Fibroblast of villous mesenchyme (primary cell): Measurements from ENCODE around the gene CFD. TPM values are rescaled to one million over a fixed set of nuclear protein-coding genes. Genes with fewer than 3 reads are reported as not detected.

Experiments
- DNase-seq: peaks from one replicate; pipeline ENCODE4 v3.0.0-alpha.2; 2010; ENCODE audit warnings: low read depth
- H3K4me3 ChIP-seq: 2 replicates; pipeline ENCODE4 v1.5.1; 2011; ENCODE audit warnings: low read depth, mild to moderate bottlenecking, low read length
- CTCF ChIP-seq: IDR thresholded peaks from 2 replicates; pipeline ENCODE4 v1.5.1; 2012; ENCODE audit warnings: low read depth, mild to moderate bottlenecking, low read length; ENCODE audit not compliant: insufficient read depth
- total RNA-seq: library from RNA; depleted of rRNA; stranded (reverse); fragments of >200 nt; gene quantifications from 2 replicates; pipeline ENCODE4 v1.2.3, GENCODE V29; 2012

The CFD gene
- total RNA-seq, 1 donor: 3.9 TPM

- DNase-seq: peak; percentile 72
Observed at GRCh38 chr19:871446-872265, 12.2 kb downstream of the CFD start.

GRCh38 chr19:872266-872951 is 12.9 kb downstream of the CFD start:
- TF ChIP-seq CTCF: no peak
- peak; percentile 93 for DNase-seq

More at GRCh38 chr19:871446-872265, 12.2 kb downstream of the CFD start:
- TF ChIP-seq CTCF: no peak
- peak overlapping the region; percentile 47 for H3K4me3 ChIP-seq

GRCh38 chr19:873084-873483 is 13.6 kb downstream of the CFD start:
- H3K4me3 ChIP-seq: no peak overlapping the region
- TF ChIP-seq CTCF: no peak
- DNase-seq: peak; percentile 90

More at GRCh38 chr19:872266-872951, 12.9 kb downstream of the CFD start:
- H3K4me3 ChIP-seq: peak overlapping the region; percentile 47

GRCh38 chr19:873561-874041 is 14.1 kb downstream of the CFD start:
- H3K4me3 ChIP-seq: no peak overlapping the region
- no peak for TF ChIP-seq CTCF
- DNase-seq: no peak

GRCh38 chr19:875265-875879 is 15.9 kb downstream of the CFD start:
- DNase-seq: no peak
- no peak for TF ChIP-seq CTCF
- no peak overlapping the region for H3K4me3 ChIP-seq

- TF ChIP-seq CTCF: no peak
- DNase-seq: no peak
- no peak overlapping the region for H3K4me3 ChIP-seq
Observed at GRCh38 chr19:876089-876488, 16.6 kb downstream of the CFD start.
